Measurements from ENCODE around the gene TMEM108.

- TF ChIP-seq ZNF280C (tag by site-specific recombination; IDR thresholded peaks at IDR 0.05) (no peak), ZNF398 (tag by site-specific recombination; IDR thresholded peaks at IDR 0.05) (no peak), CTCF (tag by site-specific recombination; IDR thresholded peaks at IDR 0.05) (no peak), ZBTB11 (tag by site-specific recombination; conservative IDR thresholded peaks at IDR 0.05; ENCODE audit: low read depth) (no peak), ZNF223 (tag by site-specific recombination; IDR thresholded peaks at IDR 0.05) (no peak)
These were observed 405.6 kb downstream of the TMEM108 start for GRCh38 chr3:133443649-133444422.

All from HEK293 (cell line).